Smooth muscle cell (in vitro differentiated cells): ENCODE data around the gene ZNF2. TPM values are rescaled to one million over a fixed set of nuclear protein-coding genes. Genes with fewer than 3 reads are reported as not detected.

ENCODE experiments used
- DNase-seq: peaks from one replicate; lab custom pipeline; 2025; ENCODE audit not compliant: unreplicated experiment; lab: John Stamatoyannopoulos, UW
- H2AFZ ChIP-seq: fragments of 200-600 bp; sonication (generic); 2 replicates; pipeline ENCODE4 v1.6.0; 2016; ENCODE audit warnings: antibody characterized with exemption, low read depth, mild to moderate bottlenecking
- H3F3A ChIP-seq: fragments of 200-600 bp; sonication (generic); 2 replicates; pipeline ENCODE4 v1.6.0; 2017; ENCODE audit warnings: antibody characterized with exemption, low read depth
- H3K27ac ChIP-seq: fragments of 200-600 bp; sonication (generic); 2 replicates; pipeline ENCODE4 v1.5.1; 2016; ENCODE audit warnings: low read depth, mild to moderate bottlenecking
- H3K27me3 ChIP-seq: fragments of 200-600 bp; sonication (generic); 2 replicates; pipeline ENCODE4 v1.6.1; 2016; ENCODE audit warnings: low read depth, mild to moderate bottlenecking
- H3K36me3 ChIP-seq: fragments of 200-600 bp; sonication (generic); 2 replicates; pipeline ENCODE4 v1.5.1; 2016; ENCODE audit warnings: low read depth
- H3K4me1 ChIP-seq: fragments of 200-600 bp; sonication (generic); 2 replicates; pipeline ENCODE4 v1.5.1; 2016; ENCODE audit warnings: low read depth
- H3K4me2 ChIP-seq: fragments of 200-600 bp; sonication (generic); 2 replicates; pipeline ENCODE4 v1.6.0; 2016; ENCODE audit warnings: mild to moderate bottlenecking
- H3K4me3 ChIP-seq: fragments of 200-600 bp; sonication (generic); 2 replicates; pipeline ENCODE4 v1.5.1; 2016; ENCODE audit warnings: mild to moderate bottlenecking
- H3K79me2 ChIP-seq: fragments of 200-600 bp; sonication (generic); 2 replicates; pipeline ENCODE4 v1.6.0; 2016; ENCODE audit warnings: low read depth, mild to moderate bottlenecking
- H3K9ac ChIP-seq: fragments of 200-600 bp; sonication (generic); 2 replicates; pipeline ENCODE4 v1.6.0; 2016; ENCODE audit warnings: low read depth
- H3K9me3 ChIP-seq: fragments of 200-600 bp; sonication (generic); replicated peaks from 2 replicates; pipeline ENCODE4 v1.5.1; 2016; ENCODE audit warnings: low read depth
- H4K20me1 ChIP-seq: fragments of 200-600 bp; sonication (generic); 2 replicates; pipeline ENCODE4 v1.6.0; 2016; ENCODE audit warnings: low read depth
- WGBS: methylation state at CpG from one replicate; pipeline ENCODE4 v1.1.7; 2016; ENCODE audit warnings: low lambda C conversion rate; 5-methylcytosine and 5-hydroxymethylcytosine counted together
- polyA plus RNA-seq: library from polyadenylated mRNA; unstranded; fragments of >200 nt; fragmentation: Nextera tagmentation; extraction: Ambion mirVana; gene quantifications from 2 replicates; pipeline ENCODE4 v1.2.1, GENCODE V29; 2016
- total RNA-seq: library from RNA; depleted of rRNA; stranded (reverse); fragments of >200 nt; gene quantifications from 2 replicates; pipeline ENCODE4 v1.2.3, GENCODE V29; 2014
- TF ChIP-seq, protein P1 (sequence below): fragments of 200-600 bp; sonication (generic); IDR thresholded peaks from 2 replicates; pipeline ENCODE4 v1.5.1; 2017; ENCODE audit warnings: borderline replicate concordance, mild to moderate bottlenecking, antibody characterized with exemption; ENCODE audit not compliant: insufficient read depth, poor library complexity, severe bottlenecking

ZNF2 gene
- total and polyA plus RNA-seq, 2 experiments from 2014 or later, result 1.8 to 7.0 TPM

DNA sequence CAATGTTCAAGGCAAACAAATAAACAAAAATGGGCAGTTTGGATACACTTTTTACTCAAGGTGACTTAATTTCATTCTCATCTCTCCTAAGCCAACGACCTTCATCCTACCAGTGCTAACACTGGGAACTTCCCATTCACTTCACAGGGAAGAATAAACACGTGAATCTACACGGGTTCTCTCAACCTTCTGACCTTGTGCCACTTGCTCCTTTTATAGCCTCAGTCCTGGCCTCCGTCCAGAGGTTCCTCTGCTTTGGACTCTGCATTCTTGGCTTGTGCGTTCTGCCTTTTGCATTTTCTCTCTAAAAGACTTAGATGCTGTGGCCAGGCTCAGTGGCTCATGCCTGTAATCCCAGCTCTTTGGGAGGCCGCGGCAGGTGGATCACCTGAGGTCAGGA lies 13.8 kb downstream of the ZNF2 start:
- Histone ChIP-seq H2AFZ (no peak overlapping the region), H3K4me2 (no peak overlapping the region), H3F3A (no peaks in the 10 kb centered on the region), H3K9me3 (peaks cover 14% of the 10 kb centered on the region), H3K27ac (no peak overlapping the region), H3K36me3 (peaks cover 32% of the 10 kb centered on the region), H3K4me1 (no peaks in the 10 kb centered on the region), H3K4me3 (no peak overlapping the region), H3K9ac (no peak overlapping the region), H3K79me2 (peaks cover 5% of the 10 kb centered on the region), H3K27me3 (no peaks in the 10 kb centered on the region), H4K20me1 (no peaks in the 10 kb centered on the region)
- 98% methylated on average over 7 of the region's 7 CpGs for WGBS
- TF ChIP-seq, protein P1, sequence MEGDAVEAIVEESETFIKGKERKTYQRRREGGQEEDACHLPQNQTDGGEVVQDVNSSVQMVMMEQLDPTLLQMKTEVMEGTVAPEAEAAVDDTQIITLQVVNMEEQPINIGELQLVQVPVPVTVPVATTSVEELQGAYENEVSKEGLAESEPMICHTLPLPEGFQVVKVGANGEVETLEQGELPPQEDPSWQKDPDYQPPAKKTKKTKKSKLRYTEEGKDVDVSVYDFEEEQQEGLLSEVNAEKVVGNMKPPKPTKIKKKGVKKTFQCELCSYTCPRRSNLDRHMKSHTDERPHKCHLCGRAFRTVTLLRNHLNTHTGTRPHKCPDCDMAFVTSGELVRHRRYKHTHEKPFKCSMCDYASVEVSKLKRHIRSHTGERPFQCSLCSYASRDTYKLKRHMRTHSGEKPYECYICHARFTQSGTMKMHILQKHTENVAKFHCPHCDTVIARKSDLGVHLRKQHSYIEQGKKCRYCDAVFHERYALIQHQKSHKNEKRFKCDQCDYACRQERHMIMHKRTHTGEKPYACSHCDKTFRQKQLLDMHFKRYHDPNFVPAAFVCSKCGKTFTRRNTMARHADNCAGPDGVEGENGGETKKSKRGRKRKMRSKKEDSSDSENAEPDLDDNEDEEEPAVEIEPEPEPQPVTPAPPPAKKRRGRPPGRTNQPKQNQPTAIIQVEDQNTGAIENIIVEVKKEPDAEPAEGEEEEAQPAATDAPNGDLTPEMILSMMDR, result no peak
- no peak for DNase-seq

DNA sequence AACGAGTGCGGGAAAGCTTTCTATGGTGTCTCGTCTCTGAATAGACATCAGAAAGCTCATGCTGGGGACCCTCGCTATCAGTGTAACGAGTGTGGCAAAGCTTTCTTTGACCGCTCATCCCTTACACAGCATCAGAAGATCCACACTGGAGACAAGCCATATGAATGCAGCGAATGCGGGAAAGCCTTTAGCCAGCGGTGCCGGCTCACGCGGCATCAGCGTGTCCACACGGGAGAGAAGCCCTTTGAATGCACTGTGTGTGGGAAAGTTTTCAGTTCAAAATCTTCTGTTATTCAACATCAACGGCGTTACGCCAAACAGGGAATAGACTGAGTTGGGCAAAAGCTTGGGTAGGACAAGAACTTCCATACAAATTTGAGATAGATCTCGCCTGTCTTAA lies 16.2 kb downstream of the ZNF2 start:
- Histone ChIP-seq H3K4me1 (no peaks in the 10 kb centered on the region), H3K27ac (no peak overlapping the region), H3K9ac (no peak overlapping the region), H2AFZ (no peak overlapping the region), H3K36me3 (peaks cover 32% of the 10 kb centered on the region), H3F3A (no peaks in the 10 kb centered on the region), H4K20me1 (no peaks in the 10 kb centered on the region), H3K4me2 (no peak overlapping the region), H3K79me2 (no peaks in the 10 kb centered on the region), H3K9me3 (peaks cover 14% of the 10 kb centered on the region), H3K4me3 (no peak overlapping the region), H3K27me3 (no peaks in the 10 kb centered on the region)
- over 99% methylated on average over 18 of the region's 18 CpGs for WGBS
- TF ChIP-seq, protein P1, result no peak
- no peak for DNase-seq

DNA sequence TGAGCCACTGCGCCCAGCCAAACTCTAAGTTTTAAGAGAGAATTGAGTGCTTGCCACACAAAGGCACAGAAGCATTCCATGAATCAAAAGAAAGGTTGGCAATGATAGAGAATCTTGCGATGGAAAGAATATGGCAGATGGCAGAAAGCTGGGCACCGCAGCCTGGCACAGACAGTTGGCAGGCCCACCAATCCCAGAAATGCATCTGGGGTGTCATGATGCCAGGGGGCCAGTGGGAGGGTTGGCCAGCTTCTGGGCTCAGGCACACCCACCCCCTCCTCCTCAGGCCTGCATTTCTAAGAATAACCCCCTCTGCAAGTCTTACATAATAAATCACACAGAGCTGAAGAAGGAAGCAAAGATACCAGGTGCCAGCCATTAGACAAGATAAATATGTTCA lies 19.6 kb downstream of the ZNF2 start:
- TF ChIP-seq, protein P1, result no peak
- H4K20me1 ChIP-seq, result no peaks in the 10 kb centered on the region
- no peak overlapping the region for H2AFZ ChIP-seq
- H3F3A ChIP-seq, result no peaks in the 10 kb centered on the region
- DNase-seq, result no peak
- H3K27me3 ChIP-seq, result no peaks in the 10 kb centered on the region
- H3K9me3 ChIP-seq, result peaks cover 14% of the 10 kb centered on the region
- H3K4me2 ChIP-seq, result no peak overlapping the region
- no peak overlapping the region for H3K4me3 ChIP-seq
- H3K4me1 ChIP-seq, result no peaks in the 10 kb centered on the region
- H3K79me2 ChIP-seq, result no peaks in the 10 kb centered on the region
- H3K36me3 ChIP-seq, result peaks cover 21% of the 10 kb centered on the region
- no peak overlapping the region for H3K9ac ChIP-seq
- no peak overlapping the region for H3K27ac ChIP-seq
- 98% methylated on average over 3 of the region's 3 CpGs for WGBS

DNA sequence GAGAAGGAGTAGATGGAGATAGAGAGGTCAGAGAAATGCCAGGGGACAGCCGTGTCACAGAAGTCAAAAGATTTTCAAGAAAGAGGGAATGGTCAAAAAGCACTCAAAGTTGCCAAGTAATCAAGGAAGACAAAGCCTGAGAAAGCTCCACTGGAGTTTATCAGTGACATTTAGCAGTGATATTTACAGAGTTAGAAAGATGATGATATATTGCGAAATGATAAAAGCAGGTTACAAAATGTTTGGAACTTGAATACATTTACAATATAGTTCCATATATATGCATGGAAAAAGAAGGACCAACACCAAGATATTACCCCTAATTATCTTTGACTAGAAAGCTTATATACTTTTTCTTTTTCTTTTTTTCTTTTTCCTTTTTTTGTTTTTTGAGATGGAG lies 20.4 kb downstream of the ZNF2 start:
- WGBS, result 94% methylated on average over 2 of the region's 2 CpGs
- DNase-seq, result no peak
- TF ChIP-seq, protein P1, result no peak
- no peaks in the 10 kb centered on the region for H3K79me2 ChIP-seq
- H3K27me3 ChIP-seq, result no peaks in the 10 kb centered on the region
- peaks cover 13% of the 10 kb centered on the region for H3K36me3 ChIP-seq
- H3K9ac ChIP-seq, result no peak overlapping the region
- H3K9me3 ChIP-seq, result peaks cover 9% of the 10 kb centered on the region
- no peak overlapping the region for H3K4me2 ChIP-seq
- no peaks in the 10 kb centered on the region for H3K4me1 ChIP-seq
- no peak overlapping the region for H3K4me3 ChIP-seq
- no peak overlapping the region for H2AFZ ChIP-seq
- no peaks in the 10 kb centered on the region for H3F3A ChIP-seq
- H3K27ac ChIP-seq, result no peak overlapping the region
- no peaks in the 10 kb centered on the region for H4K20me1 ChIP-seq
